ENCODE measurements around the gene GRWD1.

The GRWD1 gene

DNA sequence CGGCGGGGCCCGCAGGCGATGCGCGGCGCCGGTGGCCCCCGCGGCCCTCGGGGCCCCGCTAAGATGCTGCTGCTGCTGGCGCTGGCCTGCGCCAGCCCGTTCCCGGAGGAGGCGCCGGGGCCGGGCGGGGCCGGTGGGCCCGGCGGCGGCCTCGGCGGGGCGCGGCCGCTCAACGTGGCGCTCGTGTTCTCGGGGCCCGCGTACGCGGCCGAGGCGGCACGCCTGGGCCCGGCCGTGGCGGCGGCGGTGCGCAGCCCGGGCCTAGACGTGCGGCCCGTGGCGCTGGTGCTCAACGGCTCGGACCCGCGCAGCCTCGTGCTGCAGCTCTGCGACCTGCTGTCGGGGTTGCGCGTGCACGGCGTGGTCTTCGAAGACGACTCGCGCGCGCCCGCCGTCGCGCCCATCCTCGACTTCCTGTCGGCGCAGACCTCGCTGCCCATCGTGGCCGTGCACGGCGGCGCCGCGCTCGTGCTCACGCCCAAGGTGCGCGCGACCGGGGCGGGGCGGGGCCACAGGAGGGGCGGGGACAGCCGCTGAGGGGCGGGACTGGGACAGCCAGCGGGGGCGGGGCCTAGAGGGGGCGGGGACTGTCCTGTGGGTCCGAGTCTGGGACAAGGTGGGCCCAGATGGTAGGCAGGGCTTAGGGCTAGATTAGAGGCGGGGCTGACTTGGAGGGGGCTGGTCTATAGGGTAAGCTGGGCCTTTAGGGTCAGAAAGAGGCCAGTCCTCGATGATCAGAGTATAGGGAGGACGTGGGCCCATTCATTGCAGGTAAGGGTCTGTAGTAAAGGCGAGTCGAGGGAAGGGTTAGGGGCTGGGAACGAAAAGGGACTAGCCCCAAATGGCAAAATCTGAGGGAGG lies 47.2 kb upstream of the GRWD1 start:
- H3K4me3 ChIP-seq (ENCODE audit: low read depth, low read length), result peak overlapping the region; percentile 48
- in situ Hi-C loops (cut with HindIII; ENCODE audit: low sequenced_read_pairs), result no loop called here
- no peak for TF ChIP-seq CTCF (IDR thresholded peaks at IDR 0.05; ENCODE audit: low read depth, low read length)
- DNase-seq (ENCODE audit: low read depth, low spot score), result peak; percentile 86

DNA sequence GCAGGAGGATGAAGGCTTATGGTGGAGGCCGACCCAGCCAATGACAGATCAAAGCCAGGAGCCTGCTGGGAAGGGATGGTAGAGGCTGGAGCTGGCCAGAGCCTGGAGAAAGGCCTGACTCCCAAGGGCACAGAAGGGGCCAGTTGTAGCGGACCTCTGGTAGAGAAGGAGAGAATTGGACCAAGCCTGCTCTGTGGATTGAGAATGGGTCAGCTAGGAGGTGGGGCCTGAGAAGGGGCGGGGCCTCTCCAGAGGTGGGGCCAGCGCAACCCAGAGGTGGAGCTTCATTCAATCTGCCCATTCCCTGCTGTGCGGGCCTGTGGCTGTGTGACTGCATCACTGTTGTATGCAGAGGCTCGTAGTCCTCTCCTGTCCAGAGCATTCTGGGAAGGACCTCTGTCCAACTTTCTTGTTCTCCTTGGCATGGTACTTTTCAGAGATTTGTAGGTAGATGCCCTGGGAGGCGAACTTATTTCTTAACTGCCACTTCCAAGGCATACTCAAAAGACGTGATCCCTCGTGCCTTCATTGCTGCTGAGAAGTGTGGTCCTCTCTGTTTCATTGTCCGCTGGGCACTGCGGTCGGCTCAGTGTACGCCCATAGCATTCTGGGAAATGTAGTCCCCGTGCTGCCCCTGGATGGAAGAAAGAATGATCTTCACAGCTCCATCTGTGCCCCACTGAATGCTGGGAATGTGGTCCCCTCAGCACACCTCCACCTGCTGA lies 45.6 kb upstream of the GRWD1 start:
- H3K4me3 ChIP-seq (ENCODE audit: low read depth, low read length), result no peak overlapping the region
- TF ChIP-seq CTCF (IDR thresholded peaks at IDR 0.05; ENCODE audit: low read depth, low read length), result no peak
- in situ Hi-C loops (cut with HindIII; ENCODE audit: low sequenced_read_pairs), result no loop called here
- peak; percentile 81 for DNase-seq (ENCODE audit: low read depth, low spot score)

- no peak for TF ChIP-seq CTCF (IDR thresholded peaks at IDR 0.05; ENCODE audit: low read depth, low read length)
- DNase-seq (ENCODE audit: low read depth, low spot score), result no peak
- H3K4me3 ChIP-seq (ENCODE audit: low read depth, low read length), result no peak overlapping the region
- in situ Hi-C loops (cut with HindIII; ENCODE audit: low sequenced_read_pairs), result no loop called here
Observed at GRCh38 chr19:48401287-48401686, 44.5 kb upstream of the GRWD1 start.

DNA sequence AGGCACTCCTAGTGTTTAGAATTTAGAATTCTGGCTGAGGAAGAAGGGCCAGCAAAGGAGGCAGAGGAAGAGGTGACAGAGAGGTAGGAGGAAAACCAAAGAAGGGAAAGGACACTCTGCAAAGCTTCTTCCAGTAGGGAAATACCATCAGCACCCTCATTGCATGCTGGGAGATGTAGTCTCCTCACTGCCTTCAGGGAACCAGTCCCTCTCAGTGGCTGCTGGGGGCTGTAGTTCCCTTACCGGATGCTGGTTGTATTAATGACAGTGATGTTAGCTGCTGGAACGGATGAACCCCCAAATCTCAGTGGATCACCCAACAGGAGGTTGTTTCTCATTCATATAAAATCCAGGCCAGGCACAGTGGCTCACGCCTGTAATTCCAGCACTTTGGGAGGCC lies 42.2 kb upstream of the GRWD1 start:
- H3K4me3 ChIP-seq (ENCODE audit: low read depth, low read length), result no peak overlapping the region
- no peak for TF ChIP-seq CTCF (IDR thresholded peaks at IDR 0.05; ENCODE audit: low read depth, low read length)
- peak; percentile 64 for DNase-seq (ENCODE audit: low read depth, low spot score)
- in situ Hi-C loops (cut with HindIII; ENCODE audit: low sequenced_read_pairs), result no loop called here

DNA sequence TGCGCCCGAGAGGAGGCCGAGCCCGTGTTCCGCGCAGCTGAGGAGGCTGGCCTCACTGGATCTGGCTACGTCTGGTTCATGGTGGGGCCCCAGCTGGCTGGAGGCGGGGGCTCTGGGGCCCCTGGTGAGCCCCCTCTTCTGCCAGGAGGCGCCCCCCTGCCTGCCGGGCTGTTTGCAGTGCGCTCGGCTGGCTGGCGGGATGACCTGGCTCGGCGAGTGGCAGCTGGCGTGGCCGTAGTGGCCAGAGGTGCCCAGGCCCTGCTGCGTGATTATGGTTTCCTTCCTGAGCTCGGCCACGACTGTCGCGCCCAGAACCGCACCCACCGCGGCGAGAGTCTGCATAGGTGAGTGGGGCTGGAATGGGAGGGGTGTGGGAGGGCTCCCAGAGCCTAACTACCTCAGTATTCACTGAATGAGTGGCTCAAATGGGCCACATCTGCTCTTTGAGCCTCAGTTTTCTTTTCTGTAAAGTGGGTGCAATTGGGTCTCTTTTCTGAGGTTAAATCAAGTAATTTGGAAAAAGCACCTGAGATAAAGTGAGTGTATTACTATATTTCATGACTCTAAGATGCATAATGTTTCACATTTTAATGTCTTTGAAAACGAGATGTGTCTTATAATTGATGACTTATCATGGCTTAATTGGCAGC lies 40.6 kb upstream of the GRWD1 start:
- no peak for DNase-seq (ENCODE audit: low read depth, low spot score)
- H3K4me3 ChIP-seq (ENCODE audit: low read depth, low read length), result no peak overlapping the region
- in situ Hi-C loops (cut with HindIII; ENCODE audit: low sequenced_read_pairs), result no loop called here
- TF ChIP-seq CTCF (IDR thresholded peaks at IDR 0.05; ENCODE audit: low read depth, low read length), result no peak

DNA sequence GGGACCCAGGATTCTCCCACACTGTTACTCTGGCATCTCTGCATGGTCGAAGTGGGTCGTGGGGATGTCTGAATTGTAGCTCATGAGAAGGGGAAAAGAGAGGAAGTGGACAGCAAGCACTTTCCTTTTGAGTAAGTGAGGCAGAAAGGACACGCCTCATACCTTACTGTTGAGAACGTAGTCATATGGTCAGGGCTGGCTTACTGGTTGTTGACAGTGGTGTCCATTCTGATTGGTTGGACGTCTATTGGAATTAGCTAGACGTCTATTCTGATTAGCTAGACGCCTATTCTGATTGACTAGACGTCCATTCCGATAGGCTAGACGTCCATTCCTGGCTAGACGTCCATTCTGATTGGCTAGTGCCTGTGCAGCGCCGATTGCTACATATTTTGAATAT lies 39.9 kb upstream of the GRWD1 start:
- in situ Hi-C loops (cut with HindIII; ENCODE audit: low sequenced_read_pairs), result no loop called here
- no peak overlapping the region for H3K4me3 ChIP-seq (ENCODE audit: low read depth, low read length)
- no peak for DNase-seq (ENCODE audit: low read depth, low spot score)
- no peak for TF ChIP-seq CTCF (IDR thresholded peaks at IDR 0.05; ENCODE audit: low read depth, low read length)
